Erythroblast (primary cell): Measurements from ENCODE around the gene MBP.

Experiments
- GATA1 ChIP-seq: IDR thresholded peaks from 2 replicates; pipeline ENCODE4 v1.6.1; 2011; ENCODE audit warnings: low read depth, mild to moderate bottlenecking, control low read depth, low read length, moderate library complexity
- POLR2A ChIP-seq: IDR thresholded peaks from 2 replicates; pipeline ENCODE4 v1.6.1; 2011; ENCODE audit warnings: mild to moderate bottlenecking, low read length

GRCh38 chr18:77014538-77014937 lies 118.0 kb downstream of the MBP start:
- TF ChIP-seq POLR2A (no peak), GATA1 (no peak)
